Mucosa of descending colon (tissue), 3 donors: ENCODE results near the gene PUS3. TPM values are rescaled to one million over a fixed set of nuclear protein-coding genes. Genes with fewer than 3 reads are reported as not detected.

Source experiments
- ATAC-seq: fragments of 200-7000 bp; cut with Tn5 transposase; one replicate; pipeline ENCODE4 v1.9.1; 2020; ENCODE audit warnings: mild to moderate bottlenecking, moderate library complexity
- DNase-seq, 3 donors: peaks; one replicate each; pipeline ENCODE4 v3.0.0-alpha.2; 2020
- H3K36me3 ChIP-seq: fragments of 200-600 bp; one replicate; pipeline ENCODE4 v1.8.0; 2021; ENCODE audit warnings: low read depth, mild to moderate bottlenecking
- H3K4me1 ChIP-seq: fragments of 200-600 bp; one replicate; pipeline ENCODE4 v1.8.0; 2021; ENCODE audit warnings: low read depth, mild to moderate bottlenecking
- H3K4me3 ChIP-seq: fragments of 200-600 bp; one replicate; pipeline ENCODE4 v1.8.0; 2021; ENCODE audit warnings: mild to moderate bottlenecking
- H3K9me3 ChIP-seq: fragments of 200-600 bp; one replicate; pipeline ENCODE4 v1.8.0; 2021; ENCODE audit warnings: mild to moderate bottlenecking
- CTCF ChIP-seq: fragments of 200-600 bp; IDR thresholded peaks from one replicate; pipeline ENCODE4 v1.8.0; 2022; ENCODE audit warnings: antibody characterized with exemption, mild to moderate bottlenecking
- intact Hi-C, 2 donors: fragments of 100-400 bp; cut with DNase I in 1 of 2; cut with micrococcal nuclease in 1 of 2; formaldehyde crosslinking; loops; one replicate each; pipeline versions ENCODE4 v1.11.0 to v1.11.1; 2022; cut with DNase I, micrococcal nuclease
- total RNA-seq, 3 donors: library from RNA; stranded (reverse); fragmentation: NEBNext Ultra II Directional in 2 of 3; extraction: Animal tissue kit (Norgen Biotek cat#: 25700) in 2 of 3; gene quantifications; one replicate each; pipeline versions ENCODE4 v1.2.1 to v1.2.4, GENCODE V29; 2021 to 2023
- donor health status: DM: no; HTN: no; CAD: no; lungs with moderate emphysema.
- donor health status: DM: no; HTN: no; CAD: no.
- donor health status: DM: no; HTN: yes; CAD: no.

Gene PUS3
- total RNA-seq, 3 donors from 2014 or later, result 5.4 to 13.0 (median 7.6) TPM

GRCh38 chr11:125890447-125891100 lies 12.4 kb downstream of the PUS3 start:
- Histone ChIP-seq H3K4me3 (no peak overlapping the region), H3K4me1 (peaks cover 5% of the 10 kb centered on the region), H3K36me3 (no peaks in the 10 kb centered on the region), H3K9me3 (no peaks in the 10 kb centered on the region)
- no peak for TF ChIP-seq CTCF
- intact Hi-C loops, result no loop called here
- no peak for ATAC-seq
- no peak for DNase-seq

GRCh38 chr11:125887373-125888324 lies 15.4 kb downstream of the PUS3 start, which contains the start of gene HYLS1:
HYLS1 (plus strand) TSS chr11:125887668; CDS start chr11:125899369, 11,701 bp downstream.
- intact Hi-C loops, result no loop called here
- H3K4me3 ChIP-seq, result peak within 1 kb of the TSS; percentile 59
- ATAC-seq (peak; percentile 94), DNase-seq (peak; percentile 93 to 96 (median 94))
- no peaks in the 10 kb centered on the region for H3K36me3 ChIP-seq
- H3K4me1 ChIP-seq, result peaks cover 9% of the 10 kb centered on the region
- H3K9me3 ChIP-seq, result no peaks in the 10 kb centered on the region
- no peak for TF ChIP-seq CTCF

- no peak overlapping the region for H3K4me3 ChIP-seq
- no peak for TF ChIP-seq CTCF
- intact Hi-C loops, result no loop called here
- DNase-seq (peak; percentile 43 to 66 (median 64)), ATAC-seq (peak; percentile 11)
- H3K9me3 ChIP-seq, result no peaks in the 10 kb centered on the region
- H3K36me3 ChIP-seq, result no peaks in the 10 kb centered on the region
- H3K4me1 ChIP-seq, result peaks cover 9% of the 10 kb centered on the region
Measured at GRCh38 chr11:125886997-125887372, 16.0 kb downstream of the PUS3 start.

- peak in 1 of 3 donors; percentile 35 for DNase-seq
- TF ChIP-seq CTCF, result no peak
- intact Hi-C loops, result no loop called here
Measured at GRCh38 chr11:125883375-125883774, 19.6 kb downstream of the PUS3 start.

GRCh38 chr11:125881291-125881690 lies 21.7 kb downstream of the PUS3 start:
- H3K4me3 ChIP-seq, result no peak overlapping the region
- no peak for DNase-seq
- H3K9me3 ChIP-seq, result no peaks in the 10 kb centered on the region
- no peak for ATAC-seq
- TF ChIP-seq CTCF, result no peak
- H3K36me3 ChIP-seq, result no peaks in the 10 kb centered on the region
- intact Hi-C loops, result no loop called here
- peaks cover 4% of the 10 kb centered on the region for H3K4me1 ChIP-seq

More at GRCh38 chr11:125883375-125883774, 19.6 kb downstream of the PUS3 start:
- no peak for ATAC-seq
- no peaks in the 10 kb centered on the region for H3K9me3 ChIP-seq
- H3K4me1 ChIP-seq, result peaks cover 4% of the 10 kb centered on the region
- no peaks in the 10 kb centered on the region for H3K36me3 ChIP-seq
- no peak overlapping the region for H3K4me3 ChIP-seq
